Mononuclear cell (primary cell): ENCODE data around the gene KLHL7. TPM values are rescaled to one million over a fixed set of nuclear protein-coding genes. Genes with fewer than 3 reads are reported as not detected.

Experiments used
- total RNA-seq: library from RNA; depleted of rRNA; stranded (reverse); fragments of >200 nt; gene quantifications from one replicate; pipeline ENCODE4 v1.2.3, GENCODE V29; 2012

Gene KLHL7
- total RNA-seq, 1 donor: 20.8 TPM

Other genes starting within 250 kb of the KLHL7 start
- 14.6 TPM for gene HYCC1, start 91.7 kb upstream of the KLHL7 start, total RNA-seq
- gene NUP42, start 76.3 kb downstream of the KLHL7 start, total RNA-seq: 18.9 TPM
- gene GPNMB, start 141.0 kb downstream of the KLHL7 start, total RNA-seq: 1.5 TPM
- gene MALSU1, start 193.6 kb downstream of the KLHL7 start, total RNA-seq: 25.7 TPM